K562 (cell line): ENCODE measurements around the gene THADA. TPM values are rescaled to one million over a fixed set of nuclear protein-coding genes. Genes with fewer than 3 reads are reported as not detected.

Source experiments
- CBFA2T3 ChIP-seq: fragments of 450-650 bp; IDR thresholded peaks from 2 replicates; pipeline ENCODE4 v1.6.1; 2017
- ESRRB ChIP-seq: fragments of 250-450 bp; sonication (Bioruptor Pico); IDR thresholded peaks from 2 replicates; pipeline ENCODE4 v1.5.0; 2020; ENCODE audit warnings: mild to moderate bottlenecking, moderate library complexity, borderline replicate concordance
- LEF1 ChIP-seq: fragments of 450-650 bp; IDR thresholded peaks from 2 replicates; pipeline ENCODE4 v1.6.1; 2016; ENCODE audit warnings: mild to moderate bottlenecking
- NEUROD1 ChIP-seq: fragments of 150-350 bp; IDR thresholded peaks from 2 replicates; pipeline ENCODE4 v1.6.1; 2014; ENCODE audit warnings: borderline replicate concordance, low read length, low read depth; ENCODE audit not compliant: partially characterized antibody
- NFIX ChIP-seq: fragments of 250-450 bp; sonication (Bioruptor Pico); IDR thresholded peaks from 2 replicates; pipeline ENCODE4 v1.4.0; 2020; ENCODE audit warnings: low read depth, mild to moderate bottlenecking, moderate library complexity
- NFYB ChIP-seq: IDR thresholded peaks from 2 replicates; pipeline ENCODE4 v1.6.1; 2011; ENCODE audit warnings: mild to moderate bottlenecking, moderate library complexity; ENCODE audit not compliant: insufficient read length; ENCODE audit errors: extremely low read depth
- PHF20 ChIP-seq: fragments of 450-650 bp; IDR thresholded peaks from 2 replicates; pipeline ENCODE4 v1.6.1; 2018; ENCODE audit not compliant: partially characterized antibody
- SRSF9 ChIP-seq: fragments of 200-400 bp; formaldehyde crosslinking; IDR thresholded peaks from 2 replicates; pipeline ENCODE4 v1.6.1; 2017; ENCODE audit warnings: low read depth, low read length, borderline replicate concordance
- polyA plus RNA-seq, 8 experiments: library from polyadenylated mRNA; depleted of rRNA in 4 of 8; stranded (reverse) in 5 of 8; unstranded in 3 of 8; fragments of >200 nt; fragmentation: Nextera tagmentation in 2 of 8; fragmentation: Illumina TruSeq in 1 of 8; extraction: Ambion mirVana in 2 of 8; extraction: Trizol in 1 of 8; gene quantifications; 2 replicates each; pipeline versions ENCODE4 v1.2.1 to v1.2.3, GENCODE V29; 2011 to 2014; ENCODE audit warnings: inconsistent platforms in 1 of 8, missing spikeins in 1 of 8
- total RNA-seq, 7 experiments: library from RNA; depleted of rRNA in 6 of 7; stranded (reverse); fragments of >200 nt in 6 of 7; fragmentation: Illumina TruSeq in 2 of 7; extraction: Trizol in 2 of 7; gene quantifications; 2 replicates each; pipeline versions ENCODE4 v1.2.1 to v1.2.3, GENCODE V29; 2011 to 2021; ENCODE audit warnings: low replicate concordance in 1 of 7
- TF ChIP-seq, protein P1 (sequence below), 2 experiments: fragments of 450-650 bp; IDR thresholded peaks; 2 replicates each; pipeline ENCODE4 v1.6.1; 2018; ENCODE audit warnings: mild to moderate bottlenecking in 2 of 2, low read depth in 1 of 2; ENCODE audit not compliant: partially characterized antibody in 2 of 2
- TF ChIP-seq, protein P2 (sequence below): sonication (generic); formaldehyde crosslinking; IDR thresholded peaks from 2 replicates; pipeline ENCODE4 v1.8.0; 2022; ENCODE audit warnings: mild to moderate bottlenecking, missing genetic modification reagents
- TF ChIP-seq, protein P3 (sequence below): fragments of 250-450 bp; sonication (Bioruptor Pico); IDR thresholded peaks from 2 replicates; pipeline ENCODE4 v1.6.1; 2021; ENCODE audit warnings: mild to moderate bottlenecking
- TF ChIP-seq, protein P4 (sequence below): fragments of 450-650 bp; formaldehyde crosslinking; IDR thresholded peaks from 2 replicates; pipeline ENCODE4 v1.4.0; 2022; ENCODE audit warnings: missing genetic modification characterization
- TF ChIP-seq, protein P5 (sequence below): fragments of 450-650 bp; conservative IDR thresholded peaks from 2 replicates; pipeline ENCODE4 v1.6.1; 2016; ENCODE audit warnings: missing genetic modification characterization, low read depth, mild to moderate bottlenecking, control low read depth, missing compliant biosample characterization
- TF ChIP-seq, protein P6 (sequence below): fragments of 450-650 bp; IDR thresholded peaks from 2 replicates; pipeline ENCODE4 v1.6.1; 2017; ENCODE audit warnings: antibody characterized with exemption, mild to moderate bottlenecking

Gene THADA
- total and polyA plus RNA-seq, 9 of the 15 experiments (the other 6 are each of a cell fraction or from before 2014, with no cell fraction given), result 17.8 to 34.7 (median 31.9) TPM

DNA sequence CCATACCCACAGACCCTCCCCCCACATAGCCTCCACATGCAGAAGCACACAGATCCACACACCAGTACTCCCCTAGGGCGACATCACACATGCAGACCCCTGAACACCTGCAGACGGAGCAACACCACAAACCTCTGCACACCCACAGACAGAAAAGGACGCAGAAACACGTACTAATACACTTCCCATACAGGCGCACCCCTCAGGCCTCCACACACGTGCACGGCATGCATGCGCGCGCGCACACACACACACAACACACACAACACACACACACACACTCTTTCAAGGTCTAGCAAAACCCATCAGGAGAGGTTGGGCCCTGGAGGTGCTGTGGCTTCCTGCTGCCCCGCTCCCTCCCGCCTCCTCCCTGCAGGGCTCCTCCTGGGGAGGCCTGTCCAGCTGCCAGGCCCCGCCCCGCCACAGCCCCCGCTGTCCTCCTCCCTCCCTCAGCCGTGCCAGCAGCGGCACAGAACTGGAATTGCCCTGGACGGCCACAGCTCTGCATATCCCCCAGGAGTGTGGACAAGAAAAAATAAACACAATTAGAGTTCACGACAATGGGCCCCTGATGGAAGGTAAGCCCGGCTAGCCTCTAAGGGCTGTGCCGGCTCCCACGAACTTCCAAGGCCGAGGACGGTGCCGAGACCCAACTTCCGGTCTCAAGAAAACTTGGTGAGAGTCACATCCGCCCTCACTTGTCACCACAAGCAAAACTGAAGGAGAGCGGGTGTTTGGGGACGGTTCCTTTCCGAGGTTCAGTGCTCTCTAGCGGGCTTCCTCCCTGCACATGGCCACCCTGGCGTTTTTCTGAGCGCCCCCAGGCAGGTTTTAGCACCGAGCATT is 376.2 kb downstream of the THADA start (continued):
- TF ChIP-seq, protein P1, sequence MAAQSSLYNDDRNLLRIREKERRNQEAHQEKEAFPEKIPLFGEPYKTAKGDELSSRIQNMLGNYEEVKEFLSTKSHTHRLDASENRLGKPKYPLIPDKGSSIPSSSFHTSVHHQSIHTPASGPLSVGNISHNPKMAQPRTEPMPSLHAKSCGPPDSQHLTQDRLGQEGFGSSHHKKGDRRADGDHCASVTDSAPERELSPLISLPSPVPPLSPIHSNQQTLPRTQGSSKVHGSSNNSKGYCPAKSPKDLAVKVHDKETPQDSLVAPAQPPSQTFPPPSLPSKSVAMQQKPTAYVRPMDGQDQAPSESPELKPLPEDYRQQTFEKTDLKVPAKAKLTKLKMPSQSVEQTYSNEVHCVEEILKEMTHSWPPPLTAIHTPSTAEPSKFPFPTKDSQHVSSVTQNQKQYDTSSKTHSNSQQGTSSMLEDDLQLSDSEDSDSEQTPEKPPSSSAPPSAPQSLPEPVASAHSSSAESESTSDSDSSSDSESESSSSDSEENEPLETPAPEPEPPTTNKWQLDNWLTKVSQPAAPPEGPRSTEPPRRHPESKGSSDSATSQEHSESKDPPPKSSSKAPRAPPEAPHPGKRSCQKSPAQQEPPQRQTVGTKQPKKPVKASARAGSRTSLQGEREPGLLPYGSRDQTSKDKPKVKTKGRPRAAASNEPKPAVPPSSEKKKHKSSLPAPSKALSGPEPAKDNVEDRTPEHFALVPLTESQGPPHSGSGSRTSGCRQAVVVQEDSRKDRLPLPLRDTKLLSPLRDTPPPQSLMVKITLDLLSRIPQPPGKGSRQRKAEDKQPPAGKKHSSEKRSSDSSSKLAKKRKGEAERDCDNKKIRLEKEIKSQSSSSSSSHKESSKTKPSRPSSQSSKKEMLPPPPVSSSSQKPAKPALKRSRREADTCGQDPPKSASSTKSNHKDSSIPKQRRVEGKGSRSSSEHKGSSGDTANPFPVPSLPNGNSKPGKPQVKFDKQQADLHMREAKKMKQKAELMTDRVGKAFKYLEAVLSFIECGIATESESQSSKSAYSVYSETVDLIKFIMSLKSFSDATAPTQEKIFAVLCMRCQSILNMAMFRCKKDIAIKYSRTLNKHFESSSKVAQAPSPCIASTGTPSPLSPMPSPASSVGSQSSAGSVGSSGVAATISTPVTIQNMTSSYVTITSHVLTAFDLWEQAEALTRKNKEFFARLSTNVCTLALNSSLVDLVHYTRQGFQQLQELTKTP (IDR thresholded peaks at IDR 0.05; ENCODE audit: low read depth in 1 of 2, partially characterized antibody in 2 of 2), result no peak
- TF ChIP-seq, protein P2, sequence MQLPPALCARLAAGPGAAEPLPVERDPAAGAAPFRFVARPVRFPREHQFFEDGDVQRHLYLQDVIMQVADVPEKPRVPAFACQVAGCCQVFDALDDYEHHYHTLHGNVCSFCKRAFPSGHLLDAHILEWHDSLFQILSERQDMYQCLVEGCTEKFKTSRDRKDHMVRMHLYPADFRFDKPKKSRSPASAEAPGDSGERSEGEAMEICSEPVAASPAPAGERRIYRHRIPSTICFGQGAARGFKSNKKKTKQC, result peak; percentile 81; the same call in 1 of the 2 replicates
- TF ChIP-seq, protein P3, sequence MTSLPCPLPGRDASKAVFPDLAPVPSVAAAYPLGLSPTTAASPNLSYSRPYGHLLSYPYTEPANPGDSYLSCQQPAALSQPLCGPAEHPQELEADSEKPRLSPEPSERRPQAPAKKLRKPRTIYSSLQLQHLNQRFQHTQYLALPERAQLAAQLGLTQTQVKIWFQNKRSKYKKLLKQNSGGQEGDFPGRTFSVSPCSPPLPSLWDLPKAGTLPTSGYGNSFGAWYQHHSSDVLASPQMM (CRISPR knock-in tag), result no peak
- no peak for TF ChIP-seq NFYB
- TF ChIP-seq NEUROD1, result peak; percentile 10
- no peak for TF ChIP-seq SRSF9
- no peak for TF ChIP-seq CBFA2T3
- TF ChIP-seq, protein P4, sequence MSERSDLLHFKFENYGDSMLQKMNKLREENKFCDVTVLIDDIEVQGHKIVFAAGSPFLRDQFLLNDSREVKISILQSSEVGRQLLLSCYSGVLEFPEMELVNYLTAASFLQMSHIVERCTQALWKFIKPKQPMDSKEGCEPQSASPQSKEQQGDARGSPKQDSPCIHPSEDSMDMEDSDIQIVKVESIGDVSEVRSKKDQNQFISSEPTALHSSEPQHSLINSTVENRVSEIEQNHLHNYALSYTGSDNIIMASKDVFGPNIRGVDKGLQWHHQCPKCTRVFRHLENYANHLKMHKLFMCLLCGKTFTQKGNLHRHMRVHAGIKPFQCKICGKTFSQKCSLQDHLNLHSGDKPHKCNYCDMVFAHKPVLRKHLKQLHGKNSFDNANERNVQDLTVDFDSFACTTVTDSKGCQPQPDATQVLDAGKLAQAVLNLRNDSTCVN (CRISPR knock-in tag), result peak; percentile 46
- no peak for TF ChIP-seq NFIX
- no peak for TF ChIP-seq LEF1
- no peak for TF ChIP-seq PHF20
- TF ChIP-seq ESRRB (CRISPR knock-in tag), result no peak
- TF ChIP-seq, protein P5, sequence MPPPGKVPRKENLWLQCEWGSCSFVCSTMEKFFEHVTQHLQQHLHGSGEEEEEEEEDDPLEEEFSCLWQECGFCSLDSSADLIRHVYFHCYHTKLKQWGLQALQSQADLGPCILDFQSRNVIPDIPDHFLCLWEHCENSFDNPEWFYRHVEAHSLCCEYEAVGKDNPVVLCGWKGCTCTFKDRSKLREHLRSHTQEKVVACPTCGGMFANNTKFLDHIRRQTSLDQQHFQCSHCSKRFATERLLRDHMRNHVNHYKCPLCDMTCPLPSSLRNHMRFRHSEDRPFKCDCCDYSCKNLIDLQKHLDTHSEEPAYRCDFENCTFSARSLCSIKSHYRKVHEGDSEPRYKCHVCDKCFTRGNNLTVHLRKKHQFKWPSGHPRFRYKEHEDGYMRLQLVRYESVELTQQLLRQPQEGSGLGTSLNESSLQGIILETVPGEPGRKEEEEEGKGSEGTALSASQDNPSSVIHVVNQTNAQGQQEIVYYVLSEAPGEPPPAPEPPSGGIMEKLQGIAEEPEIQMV (tag), result no peak
- TF ChIP-seq, protein P6, sequence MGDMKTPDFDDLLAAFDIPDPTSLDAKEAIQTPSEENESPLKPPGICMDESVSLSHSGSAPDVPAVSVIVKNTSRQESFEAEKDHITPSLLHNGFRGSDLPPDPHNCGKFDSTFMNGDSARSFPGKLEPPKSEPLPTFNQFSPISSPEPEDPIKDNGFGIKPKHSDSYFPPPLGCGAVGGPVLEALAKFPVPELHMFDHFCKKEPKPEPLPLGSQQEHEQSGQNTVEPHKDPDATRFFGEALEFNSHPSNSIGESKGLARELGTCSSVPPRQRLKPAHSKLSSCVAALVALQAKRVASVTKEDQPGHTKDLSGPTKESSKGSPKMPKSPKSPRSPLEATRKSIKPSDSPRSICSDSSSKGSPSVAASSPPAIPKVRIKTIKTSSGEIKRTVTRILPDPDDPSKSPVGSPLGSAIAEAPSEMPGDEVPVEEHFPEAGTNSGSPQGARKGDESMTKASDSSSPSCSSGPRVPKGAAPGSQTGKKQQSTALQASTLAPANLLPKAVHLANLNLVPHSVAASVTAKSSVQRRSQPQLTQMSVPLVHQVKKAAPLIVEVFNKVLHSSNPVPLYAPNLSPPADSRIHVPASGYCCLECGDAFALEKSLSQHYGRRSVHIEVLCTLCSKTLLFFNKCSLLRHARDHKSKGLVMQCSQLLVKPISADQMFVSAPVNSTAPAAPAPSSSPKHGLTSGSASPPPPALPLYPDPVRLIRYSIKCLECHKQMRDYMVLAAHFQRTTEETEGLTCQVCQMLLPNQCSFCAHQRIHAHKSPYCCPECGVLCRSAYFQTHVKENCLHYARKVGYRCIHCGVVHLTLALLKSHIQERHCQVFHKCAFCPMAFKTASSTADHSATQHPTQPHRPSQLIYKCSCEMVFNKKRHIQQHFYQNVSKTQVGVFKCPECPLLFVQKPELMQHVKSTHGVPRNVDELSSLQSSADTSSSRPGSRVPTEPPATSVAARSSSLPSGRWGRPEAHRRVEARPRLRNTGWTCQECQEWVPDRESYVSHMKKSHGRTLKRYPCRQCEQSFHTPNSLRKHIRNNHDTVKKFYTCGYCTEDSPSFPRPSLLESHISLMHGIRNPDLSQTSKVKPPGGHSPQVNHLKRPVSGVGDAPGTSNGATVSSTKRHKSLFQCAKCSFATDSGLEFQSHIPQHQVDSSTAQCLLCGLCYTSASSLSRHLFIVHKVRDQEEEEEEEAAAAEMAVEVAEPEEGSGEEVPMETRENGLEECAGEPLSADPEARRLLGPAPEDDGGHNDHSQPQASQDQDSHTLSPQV, result no peak
